Lung (tissue), 12 donors: ENCODE measurements around the gene SLC7A10. TPM values are rescaled to one million over a fixed set of nuclear protein-coding genes. Genes with fewer than 3 reads are reported as not detected.

Source experiments
- ATAC-seq: fragments of 200-7000 bp; cut with Tn5 transposase; one replicate; pipeline ENCODE4 v1.9.1; 2020; ENCODE audit warnings: moderate number of reproducible peaks; ENCODE audit not compliant: insufficient read depth, low FRiP score
- DNase-seq, 3 donors: peaks; one replicate each; pipeline ENCODE4 v3.0.0-alpha.2; 2013 to 2017
- H3K27ac ChIP-seq, 2 donors: one replicate each; pipeline ENCODE4 v1.5.1; 2013; ENCODE audit warnings: mild to moderate bottlenecking in 2 of 2, moderate library complexity in 2 of 2, control low read depth in 1 of 2, inconsistent platforms in 1 of 2, low read depth in 1 of 2, low read length in 1 of 2
- H3K27me3 ChIP-seq, 3 donors: one replicate each; pipeline ENCODE4 v1.5.1; 2013; ENCODE audit warnings: low read length in 2 of 3; ENCODE audit not compliant: control insufficient read depth in 3 of 3, insufficient read depth in 3 of 3
- H3K36me3 ChIP-seq, 4 donors: one replicate each; pipeline ENCODE4 v1.5.1; 2013; ENCODE audit warnings: low read length in 4 of 4, mild to moderate bottlenecking in 1 of 4, moderate library complexity in 1 of 4; ENCODE audit not compliant: control insufficient read depth in 4 of 4, insufficient read depth in 4 of 4
- H3K4me1 ChIP-seq, 5 donors: one replicate each; pipeline ENCODE4 v1.5.1; 2013; ENCODE audit warnings: low read length in 5 of 5, mild to moderate bottlenecking in 2 of 5, moderate library complexity in 1 of 5; ENCODE audit not compliant: control insufficient read depth in 5 of 5, insufficient read depth in 5 of 5
- H3K4me3 ChIP-seq: one replicate; pipeline ENCODE4 v1.5.1; 2013; ENCODE audit warnings: mild to moderate bottlenecking, control low read depth, moderate library complexity
- H3K9ac ChIP-seq, 2 donors: one replicate each; pipeline ENCODE4 v1.5.1; 2013; ENCODE audit warnings: low read length in 2 of 2, control low read depth in 1 of 2; ENCODE audit not compliant: insufficient read depth in 1 of 2
- H3K9me3 ChIP-seq, 4 donors: one replicate each; pipeline ENCODE4 v1.5.1; 2013; ENCODE audit warnings: low read length in 3 of 4, mild to moderate bottlenecking in 1 of 4, moderate library complexity in 1 of 4; ENCODE audit not compliant: control insufficient read depth in 4 of 4, insufficient read depth in 3 of 4
- WGBS, 2 donors: extraction: QIAGEN DNeasy Blood & Tissue Kit; methylation state at CpG; one replicate each; pipeline ENCODE4 v1.1.7; 2013; 5-methylcytosine and 5-hydroxymethylcytosine counted together
- polyA plus RNA-seq, 2 donors: library from polyadenylated mRNA; stranded (reverse); fragments of 200-250 nt; gene quantifications; one replicate each; pipeline ENCODE4 v1.2.1, GENCODE V29; 2013
- total RNA-seq, 2 donors: library from RNA; depleted of rRNA in 1 of 2; stranded (reverse); fragments of >200 nt in 1 of 2; gene quantifications; one replicate each; pipeline ENCODE4 v1.2.1, GENCODE V29; 2014 to 2021
- TF ChIP-seq, protein P1 (sequence below): IDR thresholded peaks from 2 replicates; pipeline ENCODE4 v1.5.1; 2012; ENCODE audit warnings: mild to moderate bottlenecking; ENCODE audit errors: control extremely low read depth, extremely low read depth
- donor health status: control.
- donor health status: control.
- donor health status: Bipolar disorder and iron deficiency.
- donor health status: healthy.
- donor health status: DM: yes; HTN: yes; CAD: no.

SLC7A10 gene
- total and polyA plus RNA-seq, 4 donors = 0.02 to 0.71 (median 0.16) TPM

DNA sequence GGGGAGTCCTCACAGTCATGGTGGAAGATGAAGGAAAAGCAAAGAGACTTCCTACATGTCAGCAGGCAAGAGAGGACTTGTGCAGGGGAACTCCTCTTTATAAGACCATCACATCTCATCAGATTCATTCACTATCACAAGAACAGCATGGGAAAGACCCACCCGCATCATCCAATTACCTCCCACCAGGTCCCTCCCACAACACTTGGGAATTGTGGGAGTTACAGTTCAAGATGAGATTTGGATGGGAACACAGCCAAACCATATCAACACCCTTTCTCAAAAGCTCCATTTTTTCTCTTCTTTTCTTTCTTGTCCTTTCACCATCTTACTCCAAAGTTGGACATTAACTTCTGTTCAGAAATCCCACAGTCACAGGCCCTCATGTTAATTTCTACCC is 36.2 kb downstream of the SLC7A10 start:
- no peaks in the 10 kb centered on the region for H3K36me3 ChIP-seq
- no peak overlapping the region for H3K9ac ChIP-seq
- no peak for ATAC-seq
- WGBS, 2 donors = 0% methylated on average over 1 of the region's 1 CpG
- no peaks in the 10 kb centered on the region for H3K9me3 ChIP-seq
- no peak overlapping the region for H3K27ac ChIP-seq
- TF ChIP-seq, protein P1, sequence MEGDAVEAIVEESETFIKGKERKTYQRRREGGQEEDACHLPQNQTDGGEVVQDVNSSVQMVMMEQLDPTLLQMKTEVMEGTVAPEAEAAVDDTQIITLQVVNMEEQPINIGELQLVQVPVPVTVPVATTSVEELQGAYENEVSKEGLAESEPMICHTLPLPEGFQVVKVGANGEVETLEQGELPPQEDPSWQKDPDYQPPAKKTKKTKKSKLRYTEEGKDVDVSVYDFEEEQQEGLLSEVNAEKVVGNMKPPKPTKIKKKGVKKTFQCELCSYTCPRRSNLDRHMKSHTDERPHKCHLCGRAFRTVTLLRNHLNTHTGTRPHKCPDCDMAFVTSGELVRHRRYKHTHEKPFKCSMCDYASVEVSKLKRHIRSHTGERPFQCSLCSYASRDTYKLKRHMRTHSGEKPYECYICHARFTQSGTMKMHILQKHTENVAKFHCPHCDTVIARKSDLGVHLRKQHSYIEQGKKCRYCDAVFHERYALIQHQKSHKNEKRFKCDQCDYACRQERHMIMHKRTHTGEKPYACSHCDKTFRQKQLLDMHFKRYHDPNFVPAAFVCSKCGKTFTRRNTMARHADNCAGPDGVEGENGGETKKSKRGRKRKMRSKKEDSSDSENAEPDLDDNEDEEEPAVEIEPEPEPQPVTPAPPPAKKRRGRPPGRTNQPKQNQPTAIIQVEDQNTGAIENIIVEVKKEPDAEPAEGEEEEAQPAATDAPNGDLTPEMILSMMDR = no peak
- H3K4me1 ChIP-seq = peaks cover 0 to 1% (median 0%) of the 10 kb centered on the region in 5 donors
- no peak overlapping the region for H3K4me3 ChIP-seq
- DNase-seq = no peak
- no peaks in the 10 kb centered on the region for H3K27me3 ChIP-seq

DNA sequence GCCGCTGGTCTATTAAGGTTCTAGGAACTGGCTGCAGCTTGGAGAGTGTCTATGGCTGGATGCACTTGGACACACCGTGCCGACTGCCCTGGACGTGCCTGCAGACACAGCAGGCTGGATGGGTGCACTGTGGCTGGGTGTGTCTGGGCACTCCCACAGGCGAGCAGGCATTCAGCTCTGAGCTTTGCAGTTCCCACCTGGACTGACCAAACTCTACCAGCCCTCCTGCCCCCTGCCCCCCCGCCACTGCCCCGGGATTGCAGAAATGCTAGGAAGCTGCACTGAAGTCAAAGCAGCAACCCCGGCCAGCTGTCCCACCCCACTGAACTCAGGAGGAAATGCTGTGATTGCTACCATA is 38.5 kb downstream of the SLC7A10 start:
- Histone ChIP-seq H3K27me3 (no peaks in the 10 kb centered on the region), H3K27ac (no peak overlapping the region), H3K9me3 (no peaks in the 10 kb centered on the region), H3K4me1 (peaks cover 0 to 1% (median 0%) of the 10 kb centered on the region in 5 donors), H3K36me3 (no peaks in the 10 kb centered on the region), H3K4me3 (no peak overlapping the region), H3K9ac (no peak overlapping the region)
- ATAC-seq = no peak
- TF ChIP-seq, protein P1 = no peak
- WGBS, 2 donors = 30 to 54% methylated on average over 8 of the region's 8 CpGs
- no peak for DNase-seq

DNA sequence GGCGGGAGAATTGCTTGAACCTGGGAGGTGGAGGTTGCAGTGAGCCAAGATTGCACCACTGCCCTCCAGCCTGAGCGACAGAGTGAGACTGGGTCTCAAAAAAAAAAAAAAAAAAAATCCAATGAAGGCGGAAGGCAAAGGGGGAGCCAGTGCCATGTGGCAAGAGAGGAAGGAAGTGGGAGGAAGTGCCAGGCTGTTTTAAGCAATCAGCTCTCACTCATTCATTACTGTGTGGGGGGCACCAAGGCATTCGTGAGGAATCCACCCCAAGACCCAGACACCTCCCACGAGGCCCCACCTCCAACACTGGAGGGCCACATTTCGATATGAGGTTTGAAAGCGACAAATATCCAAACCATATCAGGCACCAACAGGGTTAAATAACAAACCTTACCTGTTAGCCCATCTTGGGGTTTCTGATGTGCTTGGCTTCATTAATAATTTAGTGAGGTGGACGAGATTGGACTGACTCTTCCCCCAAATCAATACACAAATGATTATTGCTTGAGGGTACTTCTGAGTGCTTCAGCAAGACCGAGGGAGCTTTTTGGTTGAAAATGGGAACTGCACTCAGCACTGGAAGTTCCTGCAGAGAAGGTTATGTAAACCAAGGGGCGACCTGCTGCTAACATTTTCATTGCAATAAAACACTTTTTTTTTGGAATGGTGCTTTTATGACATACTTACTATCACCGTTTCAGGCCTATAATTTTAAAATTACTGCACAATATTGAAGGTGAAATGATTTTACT is 39.0 kb downstream of the SLC7A10 start:
- TF ChIP-seq, protein P1 = no peak
- Histone ChIP-seq H3K9me3 (no peaks in the 10 kb centered on the region), H3K4me3 (no peak overlapping the region), H3K9ac (no peak overlapping the region), H3K27ac (no peak overlapping the region), H3K27me3 (no peaks in the 10 kb centered on the region), H3K4me1 (peaks cover 0 to 1% (median 0%) of the 10 kb centered on the region in 5 donors), H3K36me3 (no peaks in the 10 kb centered on the region)
- DNase-seq = no peak
- ATAC-seq = no peak
- 32 to 42% methylated on average over 11 of the region's 11 CpGs for whole genome bisulfite sequencing, 2 donors
